GM12878 (cell line): ENCODE measurements around the gene JDP2.

Experiments used
- CHD1 ChIP-seq: IDR thresholded peaks from 2 replicates; pipeline ENCODE4 v1.6.1; 2012; ENCODE audit warnings: low read depth, low read length, improper control_type of control experiment
- CTCF ChIP-seq, 3 experiments: IDR thresholded peaks in 2 of 3; conservative IDR thresholded peaks in 1 of 3; 2 replicates each; pipeline ENCODE4 v1.5.1; 2011; ENCODE audit warnings: low read depth in 3 of 3, low read length in 3 of 3, mild to moderate bottlenecking in 3 of 3, control low read depth in 2 of 3, moderate library complexity in 2 of 3, inconsistent platforms in 1 of 3, mixed read lengths in 1 of 3; ENCODE audit not compliant: control insufficient read depth in 2 of 3, insufficient read depth in 1 of 3; ENCODE audit errors: extremely low read depth in 1 of 3
- KAT2A ChIP-seq: conservative IDR thresholded peaks from 2 replicates; pipeline ENCODE4 v1.6.1; 2011; ENCODE audit warnings: low read depth, low read length; ENCODE audit not compliant: control insufficient read depth
- MAX ChIP-seq: IDR thresholded peaks from 2 replicates; pipeline ENCODE4 v1.6.1; 2012; ENCODE audit warnings: low read depth, low read length, improper control_type of control experiment
- MXI1 ChIP-seq: fragments of 150-350 bp; IDR thresholded peaks from 2 replicates; pipeline ENCODE4 v1.6.1; 2011; ENCODE audit warnings: low read depth, mild to moderate bottlenecking, inconsistent platforms, low read length, improper control_type of control experiment
- TCF12 ChIP-seq: IDR thresholded peaks from 2 replicates; pipeline ENCODE4 v1.6.1; 2011; ENCODE audit warnings: low read depth, mild to moderate bottlenecking, low read length
- WRNIP1 ChIP-seq: IDR thresholded peaks from 2 replicates; pipeline ENCODE4 v1.6.1; 2011; ENCODE audit warnings: low read depth, low read length, improper control_type of control experiment, borderline replicate concordance

- no peak for TF ChIP-seq MAX
- TF ChIP-seq KAT2A, result no peak
- no peak for TF ChIP-seq CHD1
- TF ChIP-seq MXI1, result no peak
- TF ChIP-seq CTCF (IDR thresholded peaks at IDR 0.05 in 2 of 3, conservative IDR thresholded peaks at IDR 0.05 in 1 of 3; ENCODE audit: control insufficient read depth in 2 of 3, extremely low read depth in 1 of 3, insufficient read depth in 1 of 3, low read depth in 3 of 3, low read length in 3 of 3), result no peak
- no peak for TF ChIP-seq TCF12
- no peak for TF ChIP-seq WRNIP1
These were observed 32.0 kb upstream of the JDP2 start for GRCh38 chr14:75395862-75396261.
